ENCODE results near the gene PKHD1.

PKHD1 gene

GRCh38 chr6:51792273-51793030 is 295.0 kb downstream of the PKHD1 start:
- H3K9me3 ChIP-seq (ENCODE audit: low read length) = peaks cover 3% of the 10 kb centered on the region
- no peak overlapping the region for H3K4me3 ChIP-seq (ENCODE audit: low read length)
- H3K27me3 ChIP-seq (ENCODE audit: insufficient read depth, low read length) = no peaks in the 10 kb centered on the region
- no peaks in the 10 kb centered on the region for H3K4me1 ChIP-seq (ENCODE audit: insufficient read depth, low read length)
- no peak overlapping the region for H2AFZ ChIP-seq (ENCODE audit: low read depth, low read length)
- no peaks in the 10 kb centered on the region for H3K36me3 ChIP-seq (ENCODE audit: insufficient read depth, low read length)

- H3K4me1 ChIP-seq (ENCODE audit: insufficient read depth, low read length) = no peaks in the 10 kb centered on the region
- no peaks in the 10 kb centered on the region for H3K36me3 ChIP-seq (ENCODE audit: insufficient read depth, low read length)
- no peak overlapping the region for H2AFZ ChIP-seq (ENCODE audit: low read depth, low read length)
- no peaks in the 10 kb centered on the region for H3K27me3 ChIP-seq (ENCODE audit: insufficient read depth, low read length)
- peaks cover 3% of the 10 kb centered on the region for H3K9me3 ChIP-seq (ENCODE audit: low read length)
- H3K4me3 ChIP-seq (ENCODE audit: low read length) = no peak overlapping the region
Observed at GRCh38 chr6:51790946-51791345, 296.5 kb downstream of the PKHD1 start.

- Histone ChIP-seq H3K9me3 (ENCODE audit: low read length) (no peaks in the 10 kb centered on the region), H3K4me3 (ENCODE audit: low read length) (no peak overlapping the region), H3K27me3 (ENCODE audit: insufficient read depth, low read length) (no peaks in the 10 kb centered on the region), H2AFZ (ENCODE audit: low read depth, low read length) (no peak overlapping the region), H3K4me1 (ENCODE audit: insufficient read depth, low read length) (no peaks in the 10 kb centered on the region), H3K36me3 (ENCODE audit: insufficient read depth, low read length) (no peaks in the 10 kb centered on the region)
Observed at GRCh38 chr6:51788121-51788520, 299.3 kb downstream of the PKHD1 start.

GRCh38 chr6:51778666-51779065 is 308.7 kb downstream of the PKHD1 start:
- Histone ChIP-seq H3K36me3 (ENCODE audit: insufficient read depth, low read length) (no peaks in the 10 kb centered on the region), H3K9me3 (ENCODE audit: low read length) (no peaks in the 10 kb centered on the region)

GRCh38 chr6:51777618-51778017 is 309.8 kb downstream of the PKHD1 start:
- Histone ChIP-seq H3K4me3 (ENCODE audit: low read length) (no peak overlapping the region), H3K27me3 (ENCODE audit: insufficient read depth, low read length) (no peaks in the 10 kb centered on the region), H3K36me3 (ENCODE audit: insufficient read depth, low read length) (no peaks in the 10 kb centered on the region), H3K4me1 (ENCODE audit: insufficient read depth, low read length) (peaks cover 3% of the 10 kb centered on the region), H2AFZ (ENCODE audit: low read depth, low read length) (no peak overlapping the region), H3K9me3 (ENCODE audit: low read length) (no peaks in the 10 kb centered on the region)

More at GRCh38 chr6:51778666-51779065, 308.7 kb downstream of the PKHD1 start:
- Histone ChIP-seq H3K4me1 (ENCODE audit: insufficient read depth, low read length) (peaks cover 3% of the 10 kb centered on the region), H3K4me3 (ENCODE audit: low read length) (no peak overlapping the region), H3K27me3 (ENCODE audit: insufficient read depth, low read length) (no peaks in the 10 kb centered on the region), H2AFZ (ENCODE audit: low read depth, low read length) (no peak overlapping the region)

- H3K9me3 ChIP-seq (ENCODE audit: low read length) = no peaks in the 10 kb centered on the region
- no peak overlapping the region for H2AFZ ChIP-seq (ENCODE audit: low read depth, low read length)
- H3K4me1 ChIP-seq (ENCODE audit: insufficient read depth, low read length) = peaks cover 3% of the 10 kb centered on the region
- no peaks in the 10 kb centered on the region for H3K36me3 ChIP-seq (ENCODE audit: insufficient read depth, low read length)
- no peak overlapping the region for H3K4me3 ChIP-seq (ENCODE audit: low read length)
- H3K27me3 ChIP-seq (ENCODE audit: insufficient read depth, low read length) = no peaks in the 10 kb centered on the region
Observed at GRCh38 chr6:51775942-51776860, 311.2 kb downstream of the PKHD1 start.

DNA sequence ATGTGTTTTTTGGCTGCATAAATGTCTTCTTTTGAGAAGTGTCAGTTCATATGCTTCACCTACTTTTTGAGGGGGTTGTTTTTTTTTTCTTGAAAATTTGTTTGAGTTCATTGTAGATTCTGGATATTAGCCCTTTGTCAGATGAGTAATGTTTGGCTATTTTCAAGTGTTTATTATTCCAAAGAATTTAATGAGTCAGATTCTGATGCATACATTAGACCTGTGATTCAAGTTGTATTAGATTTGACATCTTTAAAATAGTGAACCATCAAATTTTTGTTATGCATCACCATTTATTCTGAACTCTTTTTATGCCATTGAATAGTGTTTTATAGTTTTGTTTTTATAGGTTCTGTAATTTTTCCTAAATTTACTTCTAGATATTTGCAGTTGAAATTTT is 319.3 kb downstream of the PKHD1 start:
- Histone ChIP-seq H3K36me3 (ENCODE audit: insufficient read depth, low read length) (no peaks in the 10 kb centered on the region), H3K4me3 (ENCODE audit: low read length) (no peak overlapping the region), H3K27me3 (ENCODE audit: insufficient read depth, low read length) (no peaks in the 10 kb centered on the region), H2AFZ (ENCODE audit: low read depth, low read length) (no peak overlapping the region), H3K4me1 (ENCODE audit: insufficient read depth, low read length) (no peaks in the 10 kb centered on the region), H3K9me3 (ENCODE audit: low read length) (no peaks in the 10 kb centered on the region)

DNA sequence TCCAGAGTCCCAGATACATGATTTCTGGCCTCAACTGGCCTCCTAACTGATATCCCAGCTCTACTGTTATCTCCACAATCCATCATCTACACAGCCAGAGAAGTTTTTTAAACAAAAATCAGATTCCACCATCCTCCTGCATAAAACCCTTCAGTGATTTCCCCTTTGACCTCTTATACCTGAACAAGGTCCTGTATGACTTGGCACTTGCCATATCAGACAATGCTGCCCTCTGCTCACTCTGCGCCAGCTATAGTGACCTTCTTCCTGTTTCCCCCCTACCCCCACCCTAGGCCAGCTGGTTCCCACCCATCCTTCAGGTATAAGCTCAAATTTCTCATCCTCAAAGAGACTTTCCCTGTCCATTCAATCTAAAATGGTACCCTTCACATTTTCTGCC is 322.2 kb downstream of the PKHD1 start:
- Histone ChIP-seq H3K27me3 (ENCODE audit: insufficient read depth, low read length) (no peaks in the 10 kb centered on the region), H3K9me3 (ENCODE audit: low read length) (no peaks in the 10 kb centered on the region), H3K4me3 (ENCODE audit: low read length) (no peak overlapping the region), H3K36me3 (ENCODE audit: insufficient read depth, low read length) (no peaks in the 10 kb centered on the region), H2AFZ (ENCODE audit: low read depth, low read length) (no peak overlapping the region), H3K4me1 (ENCODE audit: insufficient read depth, low read length) (no peaks in the 10 kb centered on the region)

GRCh38 chr6:51753635-51754034 is 333.8 kb downstream of the PKHD1 start:
- Histone ChIP-seq H3K36me3 (ENCODE audit: insufficient read depth, low read length) (no peaks in the 10 kb centered on the region), H3K4me1 (ENCODE audit: insufficient read depth, low read length) (no peaks in the 10 kb centered on the region), H2AFZ (ENCODE audit: low read depth, low read length) (no peak overlapping the region), H3K27me3 (ENCODE audit: insufficient read depth, low read length) (no peaks in the 10 kb centered on the region), H3K9me3 (ENCODE audit: low read length) (no peaks in the 10 kb centered on the region), H3K4me3 (ENCODE audit: low read length) (no peak overlapping the region)

DNA sequence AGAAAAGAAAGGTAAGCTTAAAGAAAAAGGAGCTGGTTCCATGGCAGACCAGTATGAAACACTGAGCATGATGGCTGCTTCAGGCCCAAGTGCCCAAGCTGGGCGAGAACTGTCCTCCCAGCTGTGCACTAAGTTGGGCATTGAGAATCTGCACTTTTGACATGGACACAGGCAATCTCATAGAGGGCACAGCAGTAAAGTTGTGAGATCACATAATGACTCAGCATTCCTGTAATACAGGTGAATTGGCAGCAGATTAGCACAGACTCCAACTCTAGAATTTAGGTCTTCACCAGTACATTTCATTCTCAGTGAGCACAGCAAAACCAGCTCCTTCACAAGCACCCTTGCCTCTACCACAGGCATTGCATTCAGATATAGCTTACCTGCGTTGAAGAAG is 343.4 kb downstream of the PKHD1 start:
- no peaks in the 10 kb centered on the region for H3K9me3 ChIP-seq (ENCODE audit: low read length)
- no peak overlapping the region for H2AFZ ChIP-seq (ENCODE audit: low read depth, low read length)
- no peak overlapping the region for H3K4me3 ChIP-seq (ENCODE audit: low read length)
- H3K27me3 ChIP-seq (ENCODE audit: insufficient read depth, low read length) = no peaks in the 10 kb centered on the region
- no peaks in the 10 kb centered on the region for H3K36me3 ChIP-seq (ENCODE audit: insufficient read depth, low read length)
- no peaks in the 10 kb centered on the region for H3K4me1 ChIP-seq (ENCODE audit: insufficient read depth, low read length)

DNA sequence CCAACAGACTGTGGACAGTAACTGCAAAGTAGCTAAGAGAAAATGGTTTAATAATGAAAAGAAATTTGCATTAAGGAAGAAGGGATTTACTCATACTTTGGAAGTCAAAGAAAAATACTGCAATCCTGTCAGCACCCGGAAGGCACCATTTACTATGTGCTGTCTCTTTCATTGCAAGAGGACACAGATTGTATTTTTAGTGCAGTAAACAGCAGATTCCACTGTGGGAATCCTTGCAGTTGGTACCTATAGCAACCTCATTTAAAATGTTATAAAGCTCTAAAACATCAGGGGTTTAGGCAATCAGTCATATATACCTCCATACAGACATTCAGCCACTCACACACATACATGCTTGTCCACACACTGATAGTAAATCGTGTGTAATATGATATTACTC is 346.8 kb downstream of the PKHD1 start:
- Histone ChIP-seq H3K36me3 (ENCODE audit: insufficient read depth, low read length) (no peaks in the 10 kb centered on the region), H3K9me3 (ENCODE audit: low read length) (no peaks in the 10 kb centered on the region), H2AFZ (ENCODE audit: low read depth, low read length) (no peak overlapping the region), H3K4me3 (ENCODE audit: low read length) (no peak overlapping the region), H3K4me1 (ENCODE audit: insufficient read depth, low read length) (no peaks in the 10 kb centered on the region), H3K27me3 (ENCODE audit: insufficient read depth, low read length) (no peaks in the 10 kb centered on the region)

GRCh38 chr6:51738614-51739013 is 348.8 kb downstream of the PKHD1 start:
- no peak overlapping the region for H3K4me3 ChIP-seq (ENCODE audit: low read length)
- H2AFZ ChIP-seq (ENCODE audit: low read depth, low read length) = no peak overlapping the region
- H3K4me1 ChIP-seq (ENCODE audit: insufficient read depth, low read length) = no peaks in the 10 kb centered on the region
- H3K36me3 ChIP-seq (ENCODE audit: insufficient read depth, low read length) = no peaks in the 10 kb centered on the region
- no peaks in the 10 kb centered on the region for H3K27me3 ChIP-seq (ENCODE audit: insufficient read depth, low read length)
- no peaks in the 10 kb centered on the region for H3K9me3 ChIP-seq (ENCODE audit: low read length)

DNA sequence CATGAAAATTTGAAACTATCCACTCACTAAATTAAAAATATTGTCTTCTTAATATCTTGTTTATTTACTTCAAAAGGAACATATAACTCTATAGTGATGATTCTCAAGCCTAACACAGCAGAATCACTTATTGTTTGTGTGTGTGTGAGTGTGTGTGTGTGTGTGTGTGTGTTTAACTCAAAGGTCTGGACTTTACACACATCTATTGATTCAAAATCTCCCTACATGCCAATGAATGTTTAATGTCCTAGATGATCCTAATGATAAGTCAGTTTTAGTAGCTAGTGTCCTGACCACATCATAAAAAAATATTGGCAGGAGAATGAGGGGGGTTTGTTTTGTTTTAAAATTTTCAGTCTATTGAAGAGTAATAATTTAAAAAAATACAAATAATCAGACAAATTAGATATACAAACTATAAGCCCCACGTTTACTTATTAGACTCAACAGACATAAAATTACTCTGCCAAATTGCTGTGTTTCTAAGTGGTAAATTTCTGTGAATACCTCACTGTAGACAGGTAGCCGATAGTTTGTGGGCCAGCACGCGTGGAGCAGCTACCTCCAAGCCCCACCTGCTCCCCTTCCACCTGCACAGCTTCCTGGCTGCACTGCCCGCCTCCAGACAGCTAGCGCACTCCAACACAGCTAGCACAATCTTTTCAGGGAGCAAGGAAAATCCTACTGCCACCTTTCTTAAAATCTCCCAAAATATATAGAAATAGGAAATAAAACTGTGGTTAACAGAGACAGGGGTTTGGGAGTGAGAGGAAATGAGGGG is 349.6 kb downstream of the PKHD1 start:
- Histone ChIP-seq H3K36me3 (ENCODE audit: insufficient read depth, low read length) (no peaks in the 10 kb centered on the region), H3K9me3 (ENCODE audit: low read length) (no peaks in the 10 kb centered on the region)

More for the DNA sequence above, 349.6 kb downstream of the PKHD1 start:
- no peaks in the 10 kb centered on the region for H3K27me3 ChIP-seq (ENCODE audit: insufficient read depth, low read length)
- H3K4me1 ChIP-seq (ENCODE audit: insufficient read depth, low read length) = no peaks in the 10 kb centered on the region
- H3K4me3 ChIP-seq (ENCODE audit: low read length) = no peak overlapping the region
- H2AFZ ChIP-seq (ENCODE audit: low read depth, low read length) = no peak overlapping the region
